GM19452 (cell line): Measurements from ENCODE around the gene PIAS4.
"Not testable (repeated sequence)": the region's sequence is repeated elsewhere in the genome, so short reads cannot be mapped to it uniquely, and the experiment has no call there.

Experiments used
- ATAC-seq: cut with Tn5 transposase; IDR thresholded peaks from one replicate; pipeline ENCODE4 v1.9.1; 2021; ENCODE audit not compliant: unreplicated experiment

PIAS4 gene, protein sequence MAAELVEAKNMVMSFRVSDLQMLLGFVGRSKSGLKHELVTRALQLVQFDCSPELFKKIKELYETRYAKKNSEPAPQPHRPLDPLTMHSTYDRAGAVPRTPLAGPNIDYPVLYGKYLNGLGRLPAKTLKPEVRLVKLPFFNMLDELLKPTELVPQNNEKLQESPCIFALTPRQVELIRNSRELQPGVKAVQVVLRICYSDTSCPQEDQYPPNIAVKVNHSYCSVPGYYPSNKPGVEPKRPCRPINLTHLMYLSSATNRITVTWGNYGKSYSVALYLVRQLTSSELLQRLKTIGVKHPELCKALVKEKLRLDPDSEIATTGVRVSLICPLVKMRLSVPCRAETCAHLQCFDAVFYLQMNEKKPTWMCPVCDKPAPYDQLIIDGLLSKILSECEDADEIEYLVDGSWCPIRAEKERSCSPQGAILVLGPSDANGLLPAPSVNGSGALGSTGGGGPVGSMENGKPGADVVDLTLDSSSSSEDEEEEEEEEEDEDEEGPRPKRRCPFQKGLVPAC

DNA sequence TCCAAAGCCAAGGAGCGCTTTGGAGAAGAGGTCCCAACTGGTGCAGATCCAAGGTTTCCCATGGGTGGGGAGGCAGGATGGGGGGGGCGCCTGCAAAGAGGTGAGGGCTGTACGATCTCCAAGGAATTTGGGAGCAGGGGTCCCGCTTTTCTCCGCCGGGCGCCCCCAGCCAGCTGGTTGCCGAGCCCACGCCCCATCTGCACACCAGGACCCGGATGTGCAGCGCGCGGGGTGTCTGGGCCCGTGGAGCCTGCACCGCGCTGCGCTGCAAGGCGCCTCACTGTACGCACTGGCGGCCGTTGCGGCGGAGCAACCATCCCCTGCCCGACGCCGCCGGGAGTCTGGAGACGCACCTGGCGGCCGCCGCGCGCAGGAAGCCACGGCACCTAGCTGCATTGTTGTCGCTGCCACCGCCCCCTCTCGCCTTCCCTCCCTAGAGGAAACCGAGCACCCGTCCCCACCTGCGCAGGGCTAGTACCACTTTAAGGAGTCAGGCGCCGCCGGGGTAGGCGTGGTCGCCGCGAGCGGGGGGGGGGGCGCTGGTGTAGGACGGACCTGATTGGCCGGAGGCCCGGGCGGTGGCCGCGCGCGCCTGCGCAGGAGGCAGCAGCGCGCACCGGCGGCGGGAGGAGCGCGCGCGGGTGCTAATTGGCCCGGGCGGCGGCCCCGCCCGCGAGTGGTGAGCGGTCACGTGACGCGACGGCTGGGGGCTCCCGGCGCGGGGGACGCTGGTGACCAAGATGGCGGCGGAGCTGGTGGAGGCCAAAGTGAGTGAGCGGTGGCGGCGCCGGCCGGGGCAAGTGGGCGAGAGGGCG is at the start of gene PIAS4:
Gene PIAS4 (plus strand): TSS at position 716 of the 815 bp plus-strand sequence. CDS start 25 bp downstream, at position 741.
- ATAC-seq = peak; percentile 83

- ATAC-seq = no peak
These were observed 48.4 kb upstream of the PIAS4 start for GRCh38 chr19:3958836-3959765.

- no peak for ATAC-seq
These were observed 47.8 kb upstream of the PIAS4 start for GRCh38 chr19:3959766-3960131.

DNA sequence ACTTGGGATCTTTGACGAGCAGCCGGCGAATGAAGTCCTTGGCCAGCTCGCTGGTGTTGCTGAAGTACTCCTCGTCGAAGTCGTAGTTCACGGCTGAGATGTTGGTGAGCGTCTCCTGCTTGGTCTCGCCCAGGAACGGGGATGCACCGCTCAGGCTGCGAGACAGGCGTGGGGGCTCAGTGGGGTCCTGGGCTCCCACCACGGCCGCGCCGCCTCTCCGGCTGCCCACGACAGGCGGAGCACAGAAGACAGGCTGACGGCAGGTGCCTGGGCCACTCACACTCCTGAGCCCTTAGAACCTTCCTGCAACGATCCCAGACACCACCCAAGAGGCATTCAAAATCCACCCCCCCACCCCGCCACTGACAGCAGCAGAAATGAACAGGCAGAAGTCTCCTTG is 46.5 kb upstream of the PIAS4 start:
- no peak for ATAC-seq

- no peak for ATAC-seq
These were observed 43.9 kb upstream of the PIAS4 start for GRCh38 chr19:3963458-3964255.

GRCh38 chr19:3964256-3965194 is 43.0 kb upstream of the PIAS4 start:
- no peak for ATAC-seq

- no peak for ATAC-seq
These were observed 41.2 kb upstream of the PIAS4 start for GRCh38 chr19:3966051-3967017.

DNA sequence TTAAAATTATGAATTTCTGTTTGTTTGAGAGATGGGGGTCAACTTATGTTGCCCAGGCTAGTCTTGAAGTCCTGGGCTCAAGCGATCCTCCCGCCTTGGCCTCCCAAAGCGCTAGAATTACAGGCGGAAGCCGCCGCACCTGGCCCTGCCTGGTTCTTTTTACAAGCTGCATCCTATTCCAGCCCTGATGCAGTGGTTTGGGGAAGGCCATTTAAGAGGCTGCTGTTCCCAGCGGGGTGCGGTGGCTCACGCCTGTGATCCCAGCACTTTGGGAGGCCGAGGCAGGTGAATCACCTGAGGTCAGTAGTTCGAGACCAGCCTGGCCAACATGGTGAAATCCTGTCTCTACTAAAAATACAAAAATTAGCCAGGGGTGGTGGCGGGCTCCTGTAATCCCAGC is 39.6 kb upstream of the PIAS4 start:
- ATAC-seq = not testable (repeated sequence)

- ATAC-seq = no peak
These were observed 38.7 kb upstream of the PIAS4 start for GRCh38 chr19:3968556-3969434.

GRCh38 chr19:3969435-3970312 is 37.9 kb upstream of the PIAS4 start:
- ATAC-seq = no peak

DNA sequence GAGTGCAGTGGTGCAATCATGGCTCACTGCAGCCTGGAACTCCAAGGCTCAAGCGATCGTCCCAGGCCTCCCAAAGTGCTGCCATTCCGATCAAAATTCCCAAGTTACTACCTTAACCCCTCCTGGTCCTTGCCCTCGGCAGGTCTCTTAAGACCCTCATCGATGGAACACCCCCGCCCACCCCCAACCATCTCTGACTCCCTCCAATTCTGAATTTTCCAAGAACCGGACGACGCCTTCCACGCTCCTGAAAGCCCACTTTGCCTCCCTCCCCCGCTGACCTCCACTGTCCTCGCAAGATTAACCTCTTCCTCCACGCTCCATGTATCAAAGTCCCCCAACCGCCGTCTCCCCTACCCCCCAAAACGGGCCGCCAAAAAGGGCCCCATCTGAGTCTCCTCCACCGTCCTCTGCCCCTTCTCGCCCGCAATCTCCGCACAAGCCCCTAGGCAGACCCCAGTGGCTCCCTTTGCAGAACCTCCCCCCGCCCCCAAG is 37.2 kb upstream of the PIAS4 start:
- ATAC-seq = no peak

- ATAC-seq = peak; percentile 85
These were observed 36.5 kb upstream of the PIAS4 start, which contains the start of gene DAPK3 for GRCh38 chr19:3970808-3971598. DAPK3 (minus strand) TSS chr19:3971099; CDS start chr19:3969735, 1,364 bp downstream.

DNA sequence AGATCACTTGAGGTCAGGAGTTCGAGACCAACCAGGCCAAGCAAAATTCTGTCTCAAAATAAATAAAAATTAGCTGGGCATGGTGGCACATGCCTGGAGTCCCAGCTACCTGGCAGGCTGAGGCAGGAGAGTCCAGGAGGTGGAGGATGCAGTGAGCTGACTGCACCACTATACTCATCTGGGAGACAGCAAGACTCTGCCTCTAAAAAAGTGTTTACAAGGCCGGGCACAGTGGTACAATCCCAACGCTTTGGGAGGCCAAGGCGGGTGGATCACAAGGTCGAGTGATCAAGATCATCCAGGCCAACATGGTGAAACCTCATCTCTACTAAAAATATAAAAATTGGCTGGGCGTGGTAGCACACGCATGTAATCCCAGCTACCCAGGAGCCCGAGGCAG is 32.4 kb upstream of the PIAS4 start:
- no peak for ATAC-seq

GRCh38 chr19:3975637-3976087 is 31.9 kb upstream of the PIAS4 start:
- ATAC-seq = no peak
